Activated CD4-positive, alpha-beta memory T cell treated with anti-CD3 and anti-CD28 coated beads, Interleukin-2, amount 10 ng/mL, durations not matched to agents 7 days and 5 days (primary cell): ENCODE results near the gene RPS27. TPM values are rescaled to one million over a fixed set of nuclear protein-coding genes. Genes with fewer than 3 reads are reported as not detected.

ENCODE experiments used
- CTCF ChIA-PET: fragments of 350-600 bp; sonication (Branson Sonifier 250); formaldehyde crosslinking; loops from one replicate; lab custom pipeline; 2021; ENCODE audit warnings: antibody characterized with exemption, inconsistent platforms; lab: Charles Lee
- POLR2A ChIA-PET: fragments of 350-600 bp; sonication (Branson Sonifier 250); formaldehyde crosslinking; loops from one replicate; lab custom pipeline; 2021; ENCODE audit warnings: antibody characterized with exemption; lab: Charles Lee
- DNase-seq: peaks from one replicate; pipeline ENCODE4 v3.0.0-alpha.2; 2020
- H3K27ac Mint-ChIP-seq: one replicate; pipeline ENCODE4 v1.8.0; 2021; ENCODE audit warnings: mild to moderate bottlenecking, mixed read lengths
- H3K27me3 Mint-ChIP-seq: one replicate; pipeline ENCODE4 v1.8.0; 2021; ENCODE audit warnings: mixed read lengths
- H3K36me3 Mint-ChIP-seq: one replicate; pipeline ENCODE4 v1.8.0; 2021; ENCODE audit warnings: low read depth, mixed read lengths
- H3K4me1 Mint-ChIP-seq: one replicate; pipeline ENCODE4 v1.8.0; 2021; ENCODE audit warnings: mixed read lengths
- H3K4me3 Mint-ChIP-seq: one replicate; pipeline ENCODE4 v1.8.0; 2021; ENCODE audit warnings: mild to moderate bottlenecking, mixed read lengths
- H3K9me3 Mint-ChIP-seq: one replicate; pipeline ENCODE4 v1.8.0; 2021; ENCODE audit warnings: mixed read lengths
- total RNA-seq, 2 experiments: library from RNA; stranded (reverse); gene quantifications; one replicate each; pipeline ENCODE4 v1.2.3, GENCODE V29; 2021

The RPS27 gene
- total RNA-seq, 2 experiments from 2014 or later, result 2,022 to 2,087 TPM

DNA sequence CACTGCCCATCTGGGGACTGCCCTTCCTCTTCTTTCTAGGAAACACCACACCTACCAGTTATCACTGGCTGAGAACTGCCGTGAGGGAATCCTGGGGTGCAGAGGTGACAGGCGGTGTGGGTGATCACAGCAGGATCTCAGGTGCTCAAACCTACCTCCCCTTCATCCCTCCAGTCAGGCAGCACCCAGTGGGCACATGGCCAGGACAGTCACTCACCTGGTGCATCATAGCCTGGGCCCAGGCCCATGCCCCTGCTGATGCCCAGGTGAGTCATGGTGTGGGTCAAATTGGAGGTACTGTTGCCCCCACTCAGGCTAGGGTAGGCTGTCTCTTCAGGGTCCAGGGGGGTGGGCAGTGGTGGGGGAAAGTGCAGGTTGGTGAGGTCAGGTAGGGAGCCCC is 38.8 kb upstream of the RPS27 start:
- Mint-ChIP-seq H3K36me3 (peaks cover 65% of the 10 kb centered on the region), H3K27ac (no peak overlapping the region), H3K9me3 (no peaks in the 10 kb centered on the region), H3K4me3 (no peak overlapping the region), H3K4me1 (peaks cover 32% of the 10 kb centered on the region), H3K27me3 (no peaks in the 10 kb centered on the region)
- ChIA-PET POLR2A (no interaction called here), CTCF (no interaction called here)
- no peak for DNase-seq

DNA sequence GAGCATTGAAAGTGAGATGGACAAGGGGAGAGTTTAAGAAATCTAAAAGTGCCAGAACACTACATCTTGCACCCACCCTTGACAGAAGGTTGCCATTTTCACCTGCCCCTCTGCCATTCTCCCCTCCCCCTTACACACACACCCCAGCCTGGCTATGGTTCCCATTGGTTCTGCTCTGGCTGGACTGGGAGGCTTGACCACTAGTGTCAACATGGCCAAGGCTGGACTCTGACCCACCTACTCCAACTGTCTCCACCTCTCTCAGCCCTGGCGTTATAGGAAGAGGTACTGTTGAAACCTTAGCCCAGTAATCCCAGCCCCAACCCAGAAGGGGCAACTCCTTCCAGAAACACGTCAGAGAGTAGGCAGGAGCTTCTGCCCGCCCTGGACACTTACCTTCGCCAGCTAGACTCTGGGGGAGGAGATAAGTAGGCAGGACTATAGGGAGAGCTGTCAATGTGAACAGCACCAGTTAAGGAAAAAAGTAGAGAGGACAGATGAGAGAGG is 36.6 kb upstream of the RPS27 start:
- no peak overlapping the region for H3K4me3 Mint-ChIP-seq
- peak overlapping the region; percentile 44 for H3K27ac Mint-ChIP-seq
- H3K4me1 Mint-ChIP-seq, result peaks cover 37% of the 10 kb centered on the region
- POLR2A ChIA-PET, result interaction anchor here (0.6 to 7.3 kb wide), 5 partner anchors 8 to 36 kb away, joined by 3 to 112 read pairs (median 3); partner anchors contain the start of genes CREB3L4, DENND4B and SLC39A1
- peaks cover 61% of the 10 kb centered on the region for H3K36me3 Mint-ChIP-seq
- DNase-seq, result no peak
- CTCF ChIA-PET, result interaction anchor here (1.1 to 6.0 kb wide), 2 partner anchors 8 to 33 kb away, joined by 3 to 51 read pairs; partner anchors contain the start of genes DENND4B and RAB13
- no peaks in the 10 kb centered on the region for H3K9me3 Mint-ChIP-seq
- no peaks in the 10 kb centered on the region for H3K27me3 Mint-ChIP-seq

DNA sequence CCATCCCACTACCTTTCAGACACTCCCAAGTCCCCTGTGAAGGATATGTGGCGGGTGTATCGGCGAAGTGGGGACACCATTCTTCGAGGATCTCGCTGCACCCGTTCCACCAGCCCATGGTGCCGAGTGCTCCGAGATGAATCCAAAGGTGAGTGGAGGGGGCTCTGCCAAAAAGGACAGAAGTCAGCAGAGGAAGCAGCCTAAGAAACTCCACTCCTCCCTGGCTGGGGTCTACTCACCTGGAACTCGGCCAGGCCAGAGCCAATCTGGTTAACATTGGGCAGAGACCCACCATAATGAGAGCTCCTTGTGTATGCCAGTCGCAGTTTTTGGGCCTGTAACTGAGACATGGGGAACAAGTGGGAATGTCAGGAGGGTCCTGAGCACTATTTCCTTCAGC is 35.7 kb upstream of the RPS27 start:
- CTCF ChIA-PET, result interaction anchor here (6.0 kb wide), 1 partner anchor 9 kb away, joined by 51 read pairs; the partner anchor contains the start of gene DENND4B
- no peak for DNase-seq
- POLR2A ChIA-PET, result interaction anchor here (0.7 to 7.3 kb wide), 4 partner anchors 8 to 35 kb away, joined by 3 to 112 read pairs (median 44); partner anchors contain the start of genes CREB3L4, DENND4B and SLC39A1
- no peaks in the 10 kb centered on the region for H3K9me3 Mint-ChIP-seq
- no peak overlapping the region for H3K27ac Mint-ChIP-seq
- H3K27me3 Mint-ChIP-seq, result no peaks in the 10 kb centered on the region
- H3K4me3 Mint-ChIP-seq, result no peak overlapping the region
- peaks cover 44% of the 10 kb centered on the region for H3K4me1 Mint-ChIP-seq
- H3K36me3 Mint-ChIP-seq, result peaks cover 59% of the 10 kb centered on the region

GRCh38 chr1:153956997-153957715 is 33.4 kb upstream of the RPS27 start:
- no peak for DNase-seq
- H3K4me3 Mint-ChIP-seq, result peak overlapping the region; percentile 96
- POLR2A ChIA-PET, result interaction anchor here (0.6 to 7.3 kb wide), 9 partner anchors 9 to 379 kb away, joined by 3 to 112 read pairs (median 11); partner anchors contain the start of genes CREB3L4, DENND4B, GATAD2B and JTB
- H3K36me3 Mint-ChIP-seq, result peaks cover 49% of the 10 kb centered on the region
- H3K27me3 Mint-ChIP-seq, result no peaks in the 10 kb centered on the region
- CTCF ChIA-PET, result interaction anchor here (1.4 to 6.0 kb wide), 4 partner anchors 10 to 35 kb away, joined by 5 to 51 read pairs (median 10); partner anchors contain the start of genes CREB3L4, DENND4B and RAB13
- H3K27ac Mint-ChIP-seq, result peak overlapping the region; percentile 95
- H3K9me3 Mint-ChIP-seq, result no peaks in the 10 kb centered on the region
- peaks cover 55% of the 10 kb centered on the region for H3K4me1 Mint-ChIP-seq

- ChIA-PET CTCF (interaction anchor here (1.3 to 6.0 kb wide), 4 partner anchors 9 to 29 kb away, joined by 5 to 51 read pairs (median 10); partner anchors contain the start of genes CREB3L4, DENND4B and RAB13), POLR2A (interaction anchor here (0.6 to 7.3 kb wide), 10 partner anchors 9 to 380 kb away, joined by 3 to 112 read pairs (median 8); partner anchors contain the start of genes CREB3L4, DENND4B, GATAD2B and JTB)
- H3K27ac Mint-ChIP-seq, result peak overlapping the region; percentile 95
- peak overlapping the region; percentile 96 for H3K4me3 Mint-ChIP-seq
- peaks cover 61% of the 10 kb centered on the region for H3K4me1 Mint-ChIP-seq
- DNase-seq, result peak; percentile 55
- no peaks in the 10 kb centered on the region for H3K27me3 Mint-ChIP-seq
- H3K36me3 Mint-ChIP-seq, result peaks cover 47% of the 10 kb centered on the region
- no peaks in the 10 kb centered on the region for H3K9me3 Mint-ChIP-seq
Observed at GRCh38 chr1:153957744-153958110, 32.8 kb upstream of the RPS27 start.

GRCh38 chr1:153958111-153958960 is 32.2 kb upstream of the RPS27 start, which contains the start of gene CRTC2:
TSS of gene CRTC2 (minus strand) at chr1:153958612. CDS start at chr1:153958497, 115 bp downstream.
- Mint-ChIP-seq H3K36me3 (peaks cover 45% of the 10 kb centered on the region), H3K27ac (peak within 1 kb of the TSS; percentile 95), H3K4me1 (peaks cover 60% of the 10 kb centered on the region), H3K27me3 (no peaks in the 10 kb centered on the region), H3K9me3 (no peaks in the 10 kb centered on the region), H3K4me3 (peak within 1 kb of the TSS; percentile 96)
- ChIA-PET POLR2A (interaction anchor here (0.6 to 7.3 kb wide), 9 partner anchors 8 to 175 kb away, joined by 3 to 112 read pairs (median 11); partner anchors contain the start of genes CREB3L4, DENND4B, GATAD2B and JTB), CTCF (interaction anchor here (1.3 to 6.0 kb wide), 3 partner anchors 9 to 29 kb away, joined by 5 to 51 read pairs (median 5); partner anchors contain the start of genes CREB3L4 and DENND4B)
- DNase-seq, result peak; percentile 99

GRCh38 chr1:153958961-153959260 is 31.7 kb upstream of the RPS27 start:
- Mint-ChIP-seq H3K27me3 (no peaks in the 10 kb centered on the region), H3K36me3 (peaks cover 40% of the 10 kb centered on the region), H3K4me3 (peak overlapping the region; percentile 96), H3K9me3 (no peaks in the 10 kb centered on the region), H3K4me1 (peaks cover 63% of the 10 kb centered on the region), H3K27ac (peak overlapping the region; percentile 95)
- POLR2A ChIA-PET, result interaction anchor here (0.7 to 7.3 kb wide), 7 partner anchors 8 to 175 kb away, joined by 3 to 112 read pairs (median 20); partner anchors contain the start of genes CREB3L4, DENND4B, GATAD2B and JTB
- CTCF ChIA-PET, result interaction anchor here (1.3 to 6.0 kb wide), 3 partner anchors 8 to 28 kb away, joined by 5 to 51 read pairs (median 5); partner anchors contain the start of genes CREB3L4 and DENND4B
- DNase-seq, result no peak

- Mint-ChIP-seq H3K4me1 (peaks cover 62% of the 10 kb centered on the region), H3K27ac (no peak overlapping the region), H3K36me3 (peaks cover 34% of the 10 kb centered on the region), H3K4me3 (no peak overlapping the region), H3K27me3 (no peaks in the 10 kb centered on the region), H3K9me3 (no peaks in the 10 kb centered on the region)
- ChIA-PET POLR2A (interaction anchor here (0.7 to 7.3 kb wide), 5 partner anchors 7 to 37 kb away, joined by 3 to 112 read pairs (median 20); partner anchors contain the start of genes CREB3L4, DENND4B and GATAD2B), CTCF (interaction anchor here (1.6 to 6.0 kb wide), 2 partner anchors 8 to 14 kb away, joined by 5 to 51 read pairs; partner anchors contain the start of genes CREB3L4 and DENND4B)
- DNase-seq, result no peak
Observed at GRCh38 chr1:153959454-153959853, 31.1 kb upstream of the RPS27 start.

- peaks cover 60% of the 10 kb centered on the region for H3K4me1 Mint-ChIP-seq
- no peaks in the 10 kb centered on the region for H3K27me3 Mint-ChIP-seq
- no peak for DNase-seq
- ChIA-PET POLR2A (interaction anchor here (1.2 to 4.6 kb wide), 2 partner anchors 15 to 30 kb away, joined by 3 to 44 read pairs; partner anchors contain the start of genes DENND4B and RPS27), CTCF (no interaction called here)
- H3K4me3 Mint-ChIP-seq, result no peak overlapping the region
- H3K27ac Mint-ChIP-seq, result no peak overlapping the region
- H3K36me3 Mint-ChIP-seq, result peaks cover 30% of the 10 kb centered on the region
- no peaks in the 10 kb centered on the region for H3K9me3 Mint-ChIP-seq
Observed at GRCh38 chr1:153960206-153960605, 30.4 kb upstream of the RPS27 start.

GRCh38 chr1:153961421-153961820 is 29.1 kb upstream of the RPS27 start:
- peaks cover 35% of the 10 kb centered on the region for H3K36me3 Mint-ChIP-seq
- H3K4me1 Mint-ChIP-seq, result peaks cover 62% of the 10 kb centered on the region
- H3K4me3 Mint-ChIP-seq, result peak overlapping the region; percentile 83
- ChIA-PET CTCF (no interaction called here), POLR2A (interaction anchor here (4.6 kb wide), 1 partner anchor 16 kb away, joined by 44 read pairs; the partner anchor contains the start of gene DENND4B)
- H3K27me3 Mint-ChIP-seq, result no peaks in the 10 kb centered on the region
- no peaks in the 10 kb centered on the region for H3K9me3 Mint-ChIP-seq
- DNase-seq, result no peak
- H3K27ac Mint-ChIP-seq, result peak overlapping the region; percentile 19

- ChIA-PET POLR2A (interaction anchor here (0.7 to 4.6 kb wide), 17 partner anchors 8 to 1122 kb away, joined by 3 to 44 read pairs (median 4); partner anchors contain the start of genes CHTOP, DENND4B, GATAD2B and JTB), CTCF (interaction anchor here (0.6 to 3.0 kb wide), 8 partner anchors 10 to 328 kb away, joined by 3 to 23 read pairs (median 4); partner anchors contain the start of genes CHTOP, DENND4B, JTB and RAB13)
- H3K27ac Mint-ChIP-seq, result peak overlapping the region; percentile 82
- no peaks in the 10 kb centered on the region for H3K27me3 Mint-ChIP-seq
- H3K9me3 Mint-ChIP-seq, result no peaks in the 10 kb centered on the region
- peaks cover 61% of the 10 kb centered on the region for H3K4me1 Mint-ChIP-seq
- H3K36me3 Mint-ChIP-seq, result peaks cover 37% of the 10 kb centered on the region
- H3K4me3 Mint-ChIP-seq, result peak overlapping the region; percentile 83
- DNase-seq, result no peak
Observed at GRCh38 chr1:153962088-153963029, 28.2 kb upstream of the RPS27 start.
